NCI-H2171 (cell line): ENCODE data around the gene POLR2C.

Source experiments
- DNase-seq: peaks from one replicate; lab custom pipeline; 2025; lab: John Stamatoyannopoulos, UW

POLR2C gene

DNA sequence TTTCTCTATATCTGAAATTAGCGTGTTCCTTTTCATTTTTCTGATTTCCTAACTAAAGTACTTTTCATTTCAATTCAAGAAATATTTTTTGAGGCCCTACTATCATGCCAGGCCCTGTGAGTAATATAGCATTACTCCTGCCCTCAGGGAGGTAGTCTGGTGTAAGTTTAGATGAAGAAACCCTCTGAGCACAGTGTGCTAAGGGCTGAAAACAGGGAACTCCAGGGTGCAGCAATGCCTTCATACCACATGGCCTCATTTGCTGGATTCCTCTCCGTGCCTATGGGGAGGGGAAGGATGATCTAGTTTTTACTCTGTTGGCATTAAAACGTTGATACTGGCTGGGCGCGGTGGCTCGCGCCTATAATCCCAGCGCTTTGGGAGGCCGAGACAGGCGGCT is 10.5 kb upstream of the POLR2C start:
- no peak for DNase-seq

DNA sequence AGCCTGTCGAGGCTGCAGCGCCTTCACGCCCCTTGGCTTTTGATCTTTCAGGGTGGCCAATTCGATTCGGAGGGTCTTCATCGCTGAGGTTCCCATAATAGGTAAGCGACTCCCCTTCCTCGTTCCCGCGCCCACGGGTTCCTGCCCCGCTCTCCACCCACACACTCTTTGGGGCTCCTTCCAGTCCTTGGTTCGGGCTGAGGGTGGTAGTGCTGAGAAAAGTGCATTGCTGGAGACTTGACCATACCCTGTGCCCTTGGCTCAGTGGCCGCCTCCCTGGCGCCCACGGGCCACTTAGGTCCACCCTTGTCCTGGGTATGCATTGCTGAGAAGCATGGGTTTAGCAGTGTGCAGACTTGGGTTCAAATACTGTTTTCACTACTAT is 491 bp downstream of the POLR2C start:
- no peak for DNase-seq

DNA sequence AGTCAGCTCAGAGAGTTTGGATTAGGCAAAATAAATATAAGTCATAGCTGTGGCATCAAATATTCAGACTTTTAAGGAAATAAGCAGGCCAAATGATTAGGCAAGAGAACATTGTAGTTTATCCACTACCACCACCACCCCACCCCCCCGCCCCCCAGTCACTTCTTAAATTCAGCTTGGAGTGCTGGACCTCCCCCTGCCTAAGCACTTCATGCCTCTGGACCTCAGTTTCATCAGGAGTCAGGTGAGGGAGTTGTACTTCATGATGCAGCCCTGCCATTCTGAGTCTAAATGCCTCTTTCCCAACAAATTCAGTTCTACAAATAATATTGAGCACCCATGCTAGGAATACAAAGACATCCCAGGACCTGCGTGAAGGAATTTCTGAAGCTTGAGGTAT is 2.0 kb downstream of the POLR2C start:
- DNase-seq, result no peak

DNA sequence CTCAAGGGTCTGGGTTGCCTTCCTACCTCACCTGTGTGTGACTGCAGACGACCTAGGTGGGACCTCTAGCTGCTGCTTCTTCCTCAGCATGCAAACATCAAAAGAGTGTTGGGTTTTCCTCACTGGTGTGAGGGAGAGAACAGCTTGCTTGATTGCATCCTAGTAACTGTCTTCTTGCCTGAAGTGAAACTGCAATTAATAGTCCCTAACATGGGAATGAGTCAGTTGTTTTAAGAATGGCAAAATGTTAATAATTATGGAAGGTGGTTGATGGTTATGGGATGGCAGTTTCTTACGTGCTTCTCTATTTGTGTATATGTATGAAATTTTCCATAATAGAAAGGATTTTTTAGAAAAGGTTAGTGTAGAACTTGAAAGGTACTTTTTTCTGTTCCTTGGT is 5.9 kb downstream of the POLR2C start:
- DNase-seq, result no peak

DNA sequence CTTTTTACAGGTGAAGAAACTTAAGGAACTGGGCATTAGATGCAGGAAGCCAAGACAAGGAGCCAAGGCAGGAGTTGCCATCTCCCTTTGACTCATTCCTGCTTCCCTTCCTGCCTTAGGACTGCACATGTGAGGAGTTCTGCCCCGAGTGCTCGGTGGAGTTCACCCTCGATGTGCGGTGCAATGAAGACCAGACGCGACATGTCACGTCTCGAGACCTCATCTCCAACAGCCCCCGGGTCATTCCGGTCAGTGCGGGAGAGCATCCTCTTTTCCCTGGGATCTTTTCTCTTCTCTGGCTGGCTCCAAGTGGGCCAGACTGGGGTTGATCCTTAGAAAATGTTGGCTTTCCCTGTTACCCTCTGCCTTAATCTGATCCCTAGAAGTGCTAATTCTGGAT is 6.6 kb downstream of the POLR2C start:
- DNase-seq, result no peak

DNA sequence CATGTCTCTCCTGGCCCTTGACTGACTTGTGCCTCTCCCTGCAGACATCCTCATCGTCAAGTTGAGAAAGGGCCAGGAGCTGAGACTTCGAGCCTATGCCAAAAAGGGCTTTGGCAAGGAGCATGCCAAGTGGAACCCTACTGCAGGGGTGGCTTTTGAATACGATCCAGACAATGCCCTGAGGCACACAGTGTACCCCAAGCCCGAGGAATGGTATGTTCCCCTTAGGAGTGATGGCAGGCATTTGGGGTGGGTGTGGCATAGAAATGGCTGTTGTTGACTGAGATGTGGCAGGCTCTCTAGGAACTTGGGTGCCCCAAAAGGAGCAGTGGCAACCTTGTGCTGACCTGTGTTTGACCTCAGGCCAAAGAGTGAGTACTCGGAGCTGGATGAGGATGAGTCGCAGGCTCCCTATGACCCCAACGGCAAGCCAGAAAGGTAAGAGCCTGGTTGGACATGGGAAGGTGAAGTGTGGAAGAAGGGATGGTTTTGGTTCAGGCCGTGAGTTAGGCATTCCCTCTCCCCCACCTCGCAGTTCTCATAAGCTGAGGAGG is 7.5 kb downstream of the POLR2C start:
- DNase-seq, result no peak

DNA sequence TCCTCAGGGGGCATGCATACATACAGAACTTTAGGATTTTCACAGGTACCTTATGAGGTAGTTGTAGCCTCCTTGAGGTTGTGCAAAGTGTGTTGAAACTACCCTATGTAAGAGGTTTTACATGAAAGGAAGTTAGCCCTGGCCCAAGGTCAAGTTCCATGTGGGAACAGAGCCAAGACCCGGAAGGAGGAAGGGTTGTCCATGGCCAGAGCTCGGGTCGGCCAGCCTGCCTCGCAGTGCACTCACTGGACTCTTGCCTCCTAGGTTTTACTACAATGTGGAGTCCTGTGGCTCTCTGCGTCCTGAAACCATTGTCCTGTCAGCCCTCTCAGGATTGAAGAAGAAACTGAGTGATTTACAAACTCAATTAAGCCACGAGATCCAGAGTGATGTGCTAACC is 8.2 kb downstream of the POLR2C start:
- no peak for DNase-seq

DNA sequence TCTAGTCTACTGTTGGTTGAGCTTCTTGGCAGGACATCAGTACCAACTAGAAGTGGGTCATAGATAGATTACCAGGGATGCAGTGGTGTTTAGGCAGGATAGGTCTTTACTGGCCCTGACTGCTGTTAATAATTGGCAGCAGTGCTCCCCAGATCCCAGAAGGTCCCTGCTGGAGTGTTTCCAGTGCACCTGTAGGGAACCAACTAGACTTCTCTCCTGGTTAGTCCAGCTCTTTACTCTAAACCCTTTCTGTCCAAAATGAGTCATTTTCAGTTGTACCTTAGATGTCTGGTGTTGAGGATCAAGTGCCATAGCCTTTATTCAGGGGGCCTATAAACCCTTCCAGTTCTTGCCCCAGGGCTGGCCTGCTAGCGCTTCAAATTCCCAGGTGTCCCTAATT is 8.7 kb downstream of the POLR2C start:
- DNase-seq, result no peak

DNA sequence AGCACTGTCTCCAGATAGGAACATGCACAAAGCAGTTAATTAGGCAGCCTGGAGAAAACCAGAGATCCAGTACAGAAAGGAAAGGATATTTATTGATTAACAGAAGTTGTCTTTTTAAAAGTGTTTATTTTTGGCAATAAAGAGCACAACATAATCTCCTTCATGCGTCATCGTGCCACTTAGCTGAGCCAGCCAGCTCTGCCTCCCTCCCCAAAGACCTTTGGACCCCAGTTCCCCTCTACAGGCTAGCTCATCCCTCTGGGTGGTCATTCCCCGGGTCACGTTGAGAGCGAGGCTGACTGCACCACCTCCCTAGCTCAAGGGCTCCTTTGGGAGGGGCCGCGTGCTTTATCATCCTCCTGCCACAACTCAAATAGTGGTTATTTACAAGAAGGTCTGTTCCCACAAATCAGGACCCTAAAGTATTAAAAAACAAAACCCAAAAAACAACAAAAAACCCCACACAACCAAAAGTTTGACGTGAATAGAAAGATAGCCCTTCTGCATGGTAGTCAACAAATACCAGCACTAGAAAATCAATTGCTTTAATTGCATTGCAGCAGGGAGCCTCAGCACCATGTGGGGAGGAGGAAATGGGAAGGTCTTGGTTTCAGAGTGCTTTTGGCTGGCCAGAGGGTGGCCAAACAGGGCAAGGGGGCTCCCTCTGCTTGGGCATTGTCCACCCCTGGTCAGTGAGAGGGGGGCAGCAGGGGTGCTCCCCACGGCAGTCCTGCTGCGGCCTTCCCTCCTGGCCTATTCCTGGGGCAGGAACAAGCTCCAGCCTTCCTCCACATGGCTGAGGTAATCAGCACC is 9.6 kb downstream of the POLR2C start:
- DNase-seq, result no peak

DNA sequence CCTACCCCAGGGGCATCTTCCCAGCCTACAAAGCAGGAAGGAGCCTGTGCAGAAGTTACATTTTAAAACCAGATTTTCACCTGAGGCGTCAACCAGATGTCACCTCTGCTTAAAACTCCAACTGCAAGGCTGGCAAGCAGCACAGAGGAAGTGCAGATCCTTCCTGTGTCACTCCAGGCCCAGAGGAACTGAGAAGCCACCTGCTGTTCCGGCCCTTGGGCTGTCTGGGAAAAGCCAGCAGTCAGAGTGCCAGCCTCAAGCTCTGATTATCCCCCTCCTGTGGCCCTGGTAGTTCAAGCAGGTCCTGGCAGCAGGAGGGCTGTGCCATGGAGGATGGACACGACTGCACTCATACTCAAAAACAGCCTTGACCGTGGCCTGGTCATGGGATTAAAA is 10.2 kb downstream of the POLR2C start:
- no peak for DNase-seq

DNA sequence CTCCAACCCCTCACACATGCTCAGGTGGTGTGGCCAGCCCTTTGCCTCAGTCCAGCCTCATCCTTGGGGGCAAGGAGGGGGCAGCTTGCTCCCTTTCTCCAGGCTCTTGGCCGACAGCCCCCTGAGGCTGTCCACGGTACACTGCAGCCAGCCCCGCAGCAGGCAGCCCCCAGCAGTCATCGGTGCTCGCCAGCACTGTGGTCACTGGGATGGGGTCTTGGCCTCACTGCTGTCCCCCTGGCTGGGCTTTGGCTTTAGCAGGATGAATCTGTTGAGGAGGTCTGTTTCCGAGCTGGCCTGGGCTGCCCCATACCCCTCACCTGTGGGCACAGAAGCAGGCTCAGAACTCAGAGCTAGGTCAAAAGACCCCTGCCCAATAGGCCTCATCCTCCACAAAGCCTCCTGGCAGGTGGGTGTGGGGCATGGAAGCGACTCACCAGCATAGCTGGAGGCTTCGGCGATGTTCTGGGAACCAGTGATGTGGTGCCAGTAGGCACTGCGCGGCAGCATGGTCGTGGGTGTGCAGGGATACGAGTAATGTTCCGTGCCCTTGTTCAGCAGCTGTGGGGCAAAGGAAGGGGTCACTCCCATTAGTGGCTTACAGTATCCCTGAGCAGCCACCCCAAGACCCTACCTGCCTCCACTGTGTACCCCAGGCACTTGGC is 10.8 kb downstream of the POLR2C start:
- no peak for DNase-seq

DNA sequence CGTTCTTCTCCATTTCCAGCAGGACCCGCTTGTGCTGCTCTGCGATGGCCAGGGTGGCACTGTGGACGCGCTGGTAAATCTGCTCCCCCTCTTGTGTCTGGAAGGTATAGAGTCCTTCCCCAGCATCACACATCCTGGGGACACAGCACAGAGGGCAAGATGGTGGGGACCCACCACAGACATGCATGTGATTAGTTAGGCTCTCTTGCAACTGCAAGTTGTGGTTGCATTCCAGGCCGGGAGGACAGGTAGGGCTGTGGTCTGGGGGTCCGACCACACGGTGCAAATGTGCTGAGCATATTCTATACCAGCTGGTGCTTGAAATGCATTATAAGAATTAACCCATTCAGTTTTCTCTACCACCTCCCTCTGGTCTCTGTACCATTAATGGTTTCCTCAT is 11.4 kb downstream of the POLR2C start:
- DNase-seq, result no peak

DNA sequence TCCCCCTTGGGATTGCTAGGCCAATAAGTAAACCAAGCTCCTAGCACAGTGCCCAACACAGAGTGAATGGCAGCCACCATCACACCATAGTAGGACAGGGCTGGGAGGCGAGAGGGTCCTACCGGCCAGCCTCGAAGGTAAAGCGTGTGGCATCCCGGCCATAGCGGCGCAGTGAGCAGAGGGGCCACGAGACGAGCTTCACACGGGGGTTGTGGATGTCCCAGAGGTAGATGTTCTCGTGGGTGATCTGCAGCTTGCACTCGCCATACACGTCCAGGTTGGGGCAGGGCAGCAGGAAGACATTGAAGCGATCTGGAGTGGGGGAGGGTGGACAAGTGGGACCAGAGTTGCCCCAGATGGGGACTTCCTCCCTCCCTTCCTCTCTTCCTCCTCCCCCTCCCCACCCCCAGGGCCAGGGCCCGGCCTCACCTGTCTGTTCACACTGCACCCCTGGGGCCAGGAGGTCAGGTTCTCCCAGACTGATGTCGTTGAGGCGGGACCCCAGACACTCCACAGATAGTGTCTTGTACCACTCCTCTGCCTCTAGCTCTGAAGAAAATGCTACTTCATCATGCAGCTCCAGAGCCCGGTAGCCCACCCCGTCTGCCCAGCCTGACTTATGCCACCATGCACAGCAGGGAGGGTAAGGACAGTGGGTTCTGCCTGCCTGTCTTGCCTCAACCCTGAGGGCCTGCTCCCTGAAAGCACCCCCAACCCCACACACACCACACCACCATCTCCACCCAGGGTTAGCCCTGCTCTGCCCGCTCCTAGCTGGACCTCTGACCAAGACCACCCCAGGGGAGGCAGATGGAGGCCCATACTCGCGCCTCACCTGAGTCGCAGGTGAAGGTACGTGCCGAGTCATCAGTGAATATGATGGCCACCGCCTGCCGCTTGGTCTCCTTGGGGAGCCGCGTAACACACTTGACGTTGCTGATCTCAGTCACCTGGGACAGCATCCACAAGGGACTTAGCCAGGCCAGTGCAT is 12.5 kb downstream of the POLR2C start:
- no peak for DNase-seq

DNA sequence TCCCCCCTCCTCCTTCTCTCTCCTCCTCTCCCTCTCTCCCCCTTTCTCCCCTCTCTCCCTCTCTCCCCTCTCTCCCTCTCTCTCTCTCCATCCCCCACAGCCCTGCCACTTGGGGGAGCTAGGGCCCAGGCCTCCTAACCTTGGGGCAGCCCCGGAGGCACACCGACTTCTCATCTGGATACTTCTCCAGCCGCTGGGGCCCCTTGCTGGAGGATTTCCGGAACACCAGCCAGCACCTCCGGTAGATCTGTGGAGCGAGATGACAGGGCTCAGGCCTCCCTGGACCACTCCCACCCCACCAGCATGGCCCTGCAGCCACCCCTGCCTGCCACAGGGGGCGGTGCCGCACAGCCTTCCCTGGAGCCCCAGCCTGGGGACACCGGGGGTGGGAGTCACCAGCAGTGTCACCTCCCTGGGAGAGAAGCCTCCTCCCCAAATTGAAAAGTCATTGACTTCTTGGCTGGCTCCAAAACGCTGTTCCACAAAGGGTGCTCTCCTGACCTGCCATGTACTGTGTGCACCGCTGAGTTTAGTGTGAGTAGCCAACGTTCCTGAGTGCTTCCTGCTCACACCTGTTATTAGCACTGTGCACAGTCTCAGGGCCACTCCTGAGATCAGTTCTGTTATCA is 13.3 kb downstream of the POLR2C start:
- no peak for DNase-seq

DNA sequence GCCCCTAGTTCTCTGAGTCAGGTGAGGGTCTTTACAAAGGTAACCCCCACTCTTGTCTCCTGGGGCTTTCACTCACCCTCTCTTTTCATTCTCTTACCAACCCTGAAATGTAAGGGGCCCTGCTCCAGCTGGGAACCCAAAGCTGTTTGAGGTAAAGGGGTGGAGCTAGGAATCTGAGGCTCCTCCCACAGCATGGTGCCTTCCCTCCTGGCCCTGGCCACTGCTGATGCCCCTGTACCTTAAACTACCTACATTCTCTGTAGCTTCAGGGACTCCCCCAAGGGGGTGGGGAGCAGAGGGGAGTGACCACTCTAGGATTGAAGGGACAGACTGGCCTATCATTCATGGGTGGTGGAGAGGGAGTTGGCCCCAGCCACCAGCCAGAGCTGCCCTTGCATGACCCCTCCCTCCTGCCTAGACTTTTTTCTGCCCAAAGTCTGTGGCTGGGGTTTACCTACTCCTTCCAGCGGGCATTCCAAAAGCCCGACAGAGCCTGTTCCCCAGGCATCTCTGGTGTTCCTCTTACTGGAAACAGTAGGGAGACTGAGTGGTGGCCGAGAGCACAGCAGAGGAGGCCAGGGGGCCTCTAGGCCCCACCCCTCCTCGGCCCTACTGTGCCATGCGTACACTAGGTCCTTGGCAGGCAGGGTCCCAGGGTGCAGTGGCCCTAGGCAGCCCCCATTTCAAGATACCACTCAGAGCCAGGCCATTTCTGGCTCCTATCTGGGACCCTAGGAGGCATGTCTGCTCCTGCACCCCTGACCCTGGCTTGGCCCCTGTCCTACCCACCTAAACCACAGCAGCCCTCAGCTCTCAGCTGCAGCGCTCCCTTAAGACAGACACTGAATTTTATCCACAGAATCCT is 14.3 kb downstream of the POLR2C start:
- no peak for DNase-seq

DNA sequence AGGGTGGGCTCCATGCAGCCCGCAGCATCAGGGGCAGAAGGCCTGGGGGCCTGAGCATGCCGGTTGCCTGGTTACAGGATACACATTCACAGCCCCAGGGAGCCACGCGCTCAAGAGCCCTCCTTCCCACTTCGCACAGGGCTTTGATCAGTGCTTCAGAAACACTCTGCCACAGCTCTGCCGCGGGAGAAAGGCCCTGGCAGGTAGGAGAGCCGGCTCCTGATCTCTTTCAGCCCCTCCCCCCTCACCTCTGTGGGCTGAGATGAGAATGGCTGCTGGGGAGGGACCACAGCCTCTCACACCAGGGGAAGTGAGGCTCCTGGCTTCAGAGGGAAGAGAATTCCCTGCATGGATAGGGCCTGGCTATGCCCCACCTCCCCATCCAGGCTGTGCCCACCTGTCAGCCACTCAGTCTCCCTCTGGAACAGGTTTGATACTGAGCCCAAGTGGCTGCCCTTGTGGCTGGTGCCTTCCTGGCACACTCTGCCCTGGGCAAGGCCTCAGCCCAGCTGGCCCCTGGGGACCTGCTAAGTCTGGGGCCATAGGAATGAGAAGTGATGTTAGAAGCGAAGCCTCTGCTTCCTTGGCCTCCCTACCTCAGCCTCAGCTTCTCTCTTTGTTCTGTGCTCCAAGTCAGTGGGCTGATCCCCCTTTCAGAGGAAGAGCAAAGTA is 15.2 kb downstream of the POLR2C start:
- DNase-seq, result no peak

DNA sequence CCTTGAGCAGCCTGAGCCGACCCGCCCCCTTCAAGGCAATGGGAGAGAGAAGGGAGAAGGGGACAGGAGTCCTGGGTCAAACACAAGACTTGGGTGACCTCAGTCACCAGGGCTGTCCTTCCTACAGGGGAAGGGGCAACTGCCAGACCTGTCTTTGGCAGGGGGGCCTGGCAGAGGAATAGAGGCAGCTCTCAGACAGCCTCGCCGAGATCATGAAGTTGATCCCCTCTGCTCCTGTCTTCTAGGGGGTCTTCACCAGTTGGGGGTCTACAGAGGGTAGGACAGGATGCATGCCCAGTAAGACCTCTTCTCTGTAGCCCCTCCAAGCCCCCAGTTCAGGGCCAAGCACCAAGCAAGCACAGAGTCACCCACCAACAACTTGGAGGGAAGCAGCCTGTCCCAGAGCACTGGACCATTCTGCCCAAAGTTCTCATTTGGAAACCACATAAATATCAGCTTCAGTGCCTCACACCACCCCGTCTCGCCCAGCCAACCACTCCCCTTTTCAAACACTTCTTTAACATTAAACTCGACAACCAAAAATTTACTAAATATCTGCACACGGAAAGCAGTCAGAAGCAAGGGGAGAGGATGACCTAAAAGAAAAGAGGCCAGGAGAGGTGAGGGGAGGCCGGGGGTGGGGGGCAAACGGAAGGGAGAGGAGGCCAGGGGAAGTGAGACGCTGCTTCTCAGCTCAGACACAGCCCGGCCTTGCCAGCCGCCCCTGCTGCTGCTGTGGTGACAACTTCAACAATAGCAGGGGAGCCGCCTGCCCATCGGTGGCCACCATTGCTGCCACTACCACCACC is 16.1 kb downstream of the POLR2C start:
- DNase-seq, result no peak

DNA sequence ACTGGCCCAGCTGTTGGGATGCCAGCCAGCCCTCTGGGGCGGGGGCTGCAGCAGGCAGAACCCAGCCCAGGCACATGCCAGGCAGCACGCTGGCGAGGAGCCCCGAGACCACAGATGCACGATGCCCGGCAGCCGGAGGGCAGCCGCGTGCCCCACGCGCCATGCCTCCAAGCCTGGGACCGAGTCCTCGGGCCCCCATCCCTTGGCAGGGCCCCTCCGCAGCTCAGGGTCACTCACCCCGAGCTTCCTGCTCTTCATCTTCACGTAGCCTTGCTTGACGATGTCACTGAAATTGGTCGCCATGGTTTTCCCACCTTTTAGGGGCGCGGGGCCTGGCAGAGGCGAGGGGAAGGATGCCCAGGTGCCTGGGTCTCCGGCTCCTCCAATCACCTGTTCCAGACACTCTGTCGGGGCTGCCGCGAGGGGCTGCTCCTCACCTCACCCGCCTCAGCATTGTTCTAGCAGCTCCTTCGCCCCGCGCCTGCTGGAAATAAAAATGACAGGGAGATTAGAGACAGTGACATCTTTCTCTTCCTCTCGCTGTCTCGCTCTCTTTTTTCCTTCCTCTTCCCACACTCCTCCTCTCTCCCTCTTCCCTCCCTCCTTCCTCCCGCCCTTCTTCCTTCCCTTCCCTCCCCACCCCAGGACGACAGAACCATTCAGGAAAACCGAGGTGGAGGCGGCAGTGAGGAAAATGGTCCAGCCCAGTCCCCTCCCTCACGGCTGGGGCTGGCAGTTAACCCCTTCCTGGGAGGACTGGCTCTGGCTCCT is 16.9 kb downstream of the POLR2C start:
- peak; percentile 52 for DNase-seq
